Neural progenitor cell (in vitro differentiated cells): ENCODE data around the gene PLCH2.
"Not testable (repeated sequence)": the region's sequence is repeated elsewhere in the genome, so short reads cannot be mapped to it uniquely, and the experiment has no call there.

ENCODE experiments used
- CTCF ChIP-seq: fragments of 200-600 bp; sonication (generic); IDR thresholded peaks from 2 replicates; pipeline ENCODE4 v1.5.1; 2017; ENCODE audit warnings: antibody characterized with exemption, mild to moderate bottlenecking
- EZH2 ChIP-seq: fragments of 200-600 bp; sonication (generic); IDR thresholded peaks from 2 replicates; pipeline ENCODE4 v1.6.1; 2017; ENCODE audit warnings: antibody characterized with exemption, mild to moderate bottlenecking, moderate library complexity
- EZH2phosphoT487 ChIP-seq: fragments of 200-600 bp; sonication (generic); IDR thresholded peaks from 2 replicates; pipeline ENCODE4 v1.6.1; 2017; ENCODE audit warnings: antibody characterized with exemption

GRCh38 chr1:2440346-2440745, 35.7 kb upstream of the PLCH2 start:
- not testable (repeated sequence) for TF ChIP-seq CTCF, EZH2, EZH2phosphoT487
